ENCODE results near the gene IFIT1B. TPM values are rescaled to one million over a fixed set of nuclear protein-coding genes. Genes with fewer than 3 reads are reported as not detected.
A peak's percentile ranks its signal among the peaks of the same experiment; 100 is the strongest.

IFIT1B gene
- total and polyA plus RNA-seq, 9 of the 15 experiments (the other 6 are each of a cell fraction or from before 2014, with no cell fraction given), result not detected

DNA sequence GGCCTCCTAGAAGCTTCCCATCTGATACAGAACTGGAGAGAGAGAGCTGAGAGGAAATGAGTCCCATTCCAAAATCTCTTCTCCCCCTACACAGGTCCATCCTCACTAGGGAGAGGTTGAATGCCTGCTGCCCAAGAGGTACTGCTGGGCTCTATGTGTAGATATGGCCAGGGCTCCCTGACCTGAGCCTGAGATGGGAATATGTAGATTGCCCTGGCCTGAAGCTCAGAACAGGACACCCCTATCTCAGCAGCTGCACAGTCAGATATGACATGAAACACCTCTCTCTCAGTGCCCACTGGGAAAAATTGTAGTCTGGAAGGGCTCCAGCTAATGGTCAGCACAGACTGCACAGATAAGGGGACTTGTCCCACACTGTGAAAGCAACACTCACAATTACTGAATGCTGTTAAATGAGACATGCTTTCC lies 3.1 kb upstream of the IFIT1B start (continued):
- no peak for TF ChIP-seq ZNF311 (CRISPR knock-in tag; IDR thresholded peaks at IDR 0.05)
- TF ChIP-seq SMAD4 (CRISPR knock-in tag; conservative IDR thresholded peaks at IDR 0.05), result no peak
- TF ChIP-seq HMBOX1 (IDR thresholded peaks at IDR 0.05), result no peak
- no peak for TF ChIP-seq ESRRA (IDR thresholded peaks at IDR 0.05; ENCODE audit: borderline replicate concordance, low read depth)
- TF ChIP-seq ZNF184 (CRISPR knock-in tag; IDR thresholded peaks at IDR 0.05), result no peak
- no peak for TF ChIP-seq ZC3H8 (IDR thresholded peaks at IDR 0.05)
- no peak for TF ChIP-seq ZNF143 (CRISPR knock-in tag; IDR thresholded peaks at IDR 0.05)
- TF ChIP-seq ZNF12 (CRISPR knock-in tag; IDR thresholded peaks at IDR 0.05), result no peak
- no peak for TF ChIP-seq TSC22D4 (tag; IDR thresholded peaks at IDR 0.05)
- TF ChIP-seq, protein P1, sequence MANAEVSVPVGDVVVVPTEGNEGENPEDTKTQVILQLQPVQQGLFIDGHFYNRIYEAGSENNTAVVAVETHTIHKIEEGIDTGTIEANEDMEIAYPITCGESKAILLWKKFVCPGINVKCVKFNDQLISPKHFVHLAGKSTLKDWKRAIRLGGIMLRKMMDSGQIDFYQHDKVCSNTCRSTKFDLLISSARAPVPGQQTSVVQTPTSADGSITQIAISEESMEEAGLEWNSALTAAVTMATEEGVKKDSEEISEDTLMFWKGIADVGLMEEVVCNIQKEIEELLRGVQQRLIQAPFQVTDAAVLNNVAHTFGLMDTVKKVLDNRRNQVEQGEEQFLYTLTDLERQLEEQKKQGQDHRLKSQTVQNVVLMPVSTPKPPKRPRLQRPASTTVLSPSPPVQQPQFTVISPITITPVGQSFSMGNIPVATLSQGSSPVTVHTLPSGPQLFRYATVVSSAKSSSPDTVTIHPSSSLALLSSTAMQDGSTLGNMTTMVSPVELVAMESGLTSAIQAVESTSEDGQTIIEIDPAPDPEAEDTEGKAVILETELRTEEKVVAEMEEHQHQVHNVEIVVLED (CRISPR knock-in tag; IDR thresholded peaks at IDR 0.05), result no peak
- no peak for TF ChIP-seq TSHZ1 (CRISPR knock-in tag; IDR thresholded peaks at IDR 0.05)
- no peak for TF ChIP-seq ZNF146 (CRISPR knock-in tag; IDR thresholded peaks at IDR 0.05; ENCODE audit: unreplicated experiment)
- no peak for TF ChIP-seq ETV6 (IDR thresholded peaks at IDR 0.05; ENCODE audit: borderline replicate concordance in 1 of 2, low read depth in 2 of 2, low read length in 1 of 2)
- no peak for TF ChIP-seq ETV6 (CRISPR knock-in tag; IDR thresholded peaks at IDR 0.05; ENCODE audit: borderline replicate concordance)
- no peak for TF ChIP-seq ZBED1 (IDR thresholded peaks at IDR 0.05)
- peak; percentile 78 for TF ChIP-seq ARID1B (IDR thresholded peaks at IDR 0.05)
- no peak for TF ChIP-seq ZNF830 (CRISPR knock-in tag; IDR thresholded peaks at IDR 0.05)
- TF ChIP-seq XRCC4 (IDR thresholded peaks at IDR 0.05; ENCODE audit: extremely low read depth, insufficient read depth, insufficient read length), result no peak
- no peak for TF ChIP-seq SIN3A (IDR thresholded peaks at IDR 0.05; ENCODE audit: borderline replicate concordance in 2 of 2, control insufficient read depth in 1 of 2, low read depth in 2 of 2, low read length in 2 of 2)
- TF ChIP-seq FOSL1 (tag; conservative IDR thresholded peaks at IDR 0.05), result 0 out of 2 replicates have a peak, but pooled peaks have one; percentile 42
- TF ChIP-seq TEAD2 (tag; IDR thresholded peaks at IDR 0.05), result no peak
- no peak for TF ChIP-seq GTF2E2 (tag; IDR thresholded peaks at IDR 0.05)
- TF ChIP-seq GTF2B (IDR thresholded peaks at IDR 0.05; ENCODE audit: extremely low read depth, insufficient read length), result no peak

All from K562 (cell line).